GM21825 (cell line): Measurements from ENCODE around the gene SYNJ1.
"Not testable (repeated sequence)": the region's sequence is repeated elsewhere in the genome, so short reads cannot be mapped to it uniquely, and the experiment has no call there.

Experiments
- ATAC-seq: cut with Tn5 transposase; IDR thresholded peaks from one replicate; pipeline ENCODE4 v1.9.1; 2021; ENCODE audit warnings: mild to moderate bottlenecking, moderate library complexity; ENCODE audit not compliant: unreplicated experiment

Gene SYNJ1

GRCh38 chr21:32695482-32695881, 32.3 kb downstream of the SYNJ1 start:
- not testable (repeated sequence) for ATAC-seq

- ATAC-seq, result no peak
Measured at GRCh38 chr21:32693581-32693980, 34.2 kb downstream of the SYNJ1 start.

GRCh38 chr21:32690085-32690484, 37.7 kb downstream of the SYNJ1 start:
- ATAC-seq, result no peak

- ATAC-seq, result no peak
Measured at GRCh38 chr21:32687643-32688345, 40.0 kb downstream of the SYNJ1 start.

- no peak for ATAC-seq
Measured at GRCh38 chr21:32682696-32683474, 44.9 kb downstream of the SYNJ1 start.

- no peak for ATAC-seq
Measured at GRCh38 chr21:32674731-32675130, 53.1 kb downstream of the SYNJ1 start.

GRCh38 chr21:32674038-32674437, 53.8 kb downstream of the SYNJ1 start:
- no peak for ATAC-seq

- ATAC-seq, result no peak
Measured at GRCh38 chr21:32666258-32666657, 61.6 kb downstream of the SYNJ1 start.

- not testable (repeated sequence) for ATAC-seq
Measured at GRCh38 chr21:32664095-32664494, 63.7 kb downstream of the SYNJ1 start.

- not testable (repeated sequence) for ATAC-seq
Measured at GRCh38 chr21:32661981-32662380, 65.8 kb downstream of the SYNJ1 start.

GRCh38 chr21:32661026-32661782, 66.6 kb downstream of the SYNJ1 start:
- not testable (repeated sequence) for ATAC-seq

GRCh38 chr21:32658524-32658923, 69.3 kb downstream of the SYNJ1 start:
- ATAC-seq, result no peak

GRCh38 chr21:32653326-32653901, 74.4 kb downstream of the SYNJ1 start:
- peak; percentile 67 for ATAC-seq

GRCh38 chr21:32648165-32648564, 79.6 kb downstream of the SYNJ1 start:
- no peak for ATAC-seq

- no peak for ATAC-seq
Measured at GRCh38 chr21:32645261-32646182, 82.3 kb downstream of the SYNJ1 start.

- no peak for ATAC-seq
Measured at GRCh38 chr21:32641710-32642698, 85.8 kb downstream of the SYNJ1 start.

- no peak for ATAC-seq
Measured at GRCh38 chr21:32626621-32627196, 101.1 kb downstream of the SYNJ1 start.

- ATAC-seq, result not testable (repeated sequence)
Measured at GRCh38 chr21:32618218-32618617, 109.6 kb downstream of the SYNJ1 start.
